Measurements from ENCODE around the gene MIOX. TPM values are rescaled to one million over a fixed set of nuclear protein-coding genes. Genes with fewer than 3 reads are reported as not detected.

Gene MIOX
- total RNA-seq, 4 donors from 2014 or later = not detected

DNA sequence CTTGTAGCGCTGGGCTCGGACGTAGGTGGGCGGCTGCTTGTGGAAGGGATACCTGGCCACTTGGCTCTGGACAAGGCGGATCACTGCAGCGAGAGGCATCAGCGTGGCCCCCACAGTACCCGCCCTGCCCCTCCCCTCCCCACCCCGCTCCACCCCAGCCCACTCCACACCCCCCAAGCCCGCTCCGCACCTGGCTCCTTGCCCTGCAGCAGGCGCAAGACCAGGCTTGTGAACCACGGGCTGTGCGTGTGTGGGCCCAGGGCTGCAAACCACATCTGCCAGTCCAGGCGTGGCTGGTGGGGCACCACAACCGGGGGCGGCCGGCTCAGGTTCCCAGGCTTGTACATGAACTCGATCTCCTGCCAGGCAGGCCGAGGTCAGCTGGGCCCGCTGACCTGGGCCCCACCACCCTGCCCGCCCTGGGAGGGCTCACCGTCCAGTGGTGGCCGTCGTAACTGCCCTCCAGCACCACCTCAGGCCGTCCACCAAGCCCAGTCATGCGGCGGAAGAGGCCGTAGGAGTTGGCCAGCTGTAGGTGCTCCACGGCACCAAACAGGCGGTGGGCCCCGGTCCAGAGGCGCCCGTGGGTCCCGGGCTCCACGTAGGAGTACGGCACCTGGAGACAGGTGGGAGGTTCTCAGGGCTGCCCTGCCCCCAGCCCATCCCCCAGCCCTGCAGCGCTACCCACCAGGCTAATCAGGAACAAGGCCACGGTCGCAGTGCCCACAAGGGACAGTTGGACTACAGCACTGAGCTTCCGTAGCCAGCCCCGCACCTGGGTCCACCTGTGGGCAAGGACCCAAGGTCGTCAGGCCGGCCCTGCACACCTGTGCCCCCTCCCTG lies 17.9 kb downstream of the MIOX start:
- no peak for DNase-seq
- H3K36me3 ChIP-seq = peaks cover 7 to 42% (median 15%) of the 10 kb centered on the region in 3 donors
- 86% methylated on average over 6 of the region's 44 CpGs; no CpG with 5 or more reads in 1 of the 2 donors for WGBS, 2 donors
- no peaks in the 10 kb centered on the region for H3K27me3 ChIP-seq
- intact Hi-C loops (cut with DNase I) = no loop called here
- H3K27ac ChIP-seq = peak overlapping the region; percentile 14 to 57 (median 52)
- H3K4me1 ChIP-seq = peaks cover 27 to 47% (median 37%) of the 10 kb centered on the region in 3 donors
- H3K4me3 ChIP-seq = peak overlapping the region in 1 of 4 donors; percentile 23
- H3K9me3 ChIP-seq = no peaks in the 10 kb centered on the region
- TF ChIP-seq, protein P1, sequence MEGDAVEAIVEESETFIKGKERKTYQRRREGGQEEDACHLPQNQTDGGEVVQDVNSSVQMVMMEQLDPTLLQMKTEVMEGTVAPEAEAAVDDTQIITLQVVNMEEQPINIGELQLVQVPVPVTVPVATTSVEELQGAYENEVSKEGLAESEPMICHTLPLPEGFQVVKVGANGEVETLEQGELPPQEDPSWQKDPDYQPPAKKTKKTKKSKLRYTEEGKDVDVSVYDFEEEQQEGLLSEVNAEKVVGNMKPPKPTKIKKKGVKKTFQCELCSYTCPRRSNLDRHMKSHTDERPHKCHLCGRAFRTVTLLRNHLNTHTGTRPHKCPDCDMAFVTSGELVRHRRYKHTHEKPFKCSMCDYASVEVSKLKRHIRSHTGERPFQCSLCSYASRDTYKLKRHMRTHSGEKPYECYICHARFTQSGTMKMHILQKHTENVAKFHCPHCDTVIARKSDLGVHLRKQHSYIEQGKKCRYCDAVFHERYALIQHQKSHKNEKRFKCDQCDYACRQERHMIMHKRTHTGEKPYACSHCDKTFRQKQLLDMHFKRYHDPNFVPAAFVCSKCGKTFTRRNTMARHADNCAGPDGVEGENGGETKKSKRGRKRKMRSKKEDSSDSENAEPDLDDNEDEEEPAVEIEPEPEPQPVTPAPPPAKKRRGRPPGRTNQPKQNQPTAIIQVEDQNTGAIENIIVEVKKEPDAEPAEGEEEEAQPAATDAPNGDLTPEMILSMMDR (IDR thresholded peaks at IDR 0.05) = no peak
- TF ChIP-seq POLR2A (IDR thresholded peaks at IDR 0.05) = no peak

DNA sequence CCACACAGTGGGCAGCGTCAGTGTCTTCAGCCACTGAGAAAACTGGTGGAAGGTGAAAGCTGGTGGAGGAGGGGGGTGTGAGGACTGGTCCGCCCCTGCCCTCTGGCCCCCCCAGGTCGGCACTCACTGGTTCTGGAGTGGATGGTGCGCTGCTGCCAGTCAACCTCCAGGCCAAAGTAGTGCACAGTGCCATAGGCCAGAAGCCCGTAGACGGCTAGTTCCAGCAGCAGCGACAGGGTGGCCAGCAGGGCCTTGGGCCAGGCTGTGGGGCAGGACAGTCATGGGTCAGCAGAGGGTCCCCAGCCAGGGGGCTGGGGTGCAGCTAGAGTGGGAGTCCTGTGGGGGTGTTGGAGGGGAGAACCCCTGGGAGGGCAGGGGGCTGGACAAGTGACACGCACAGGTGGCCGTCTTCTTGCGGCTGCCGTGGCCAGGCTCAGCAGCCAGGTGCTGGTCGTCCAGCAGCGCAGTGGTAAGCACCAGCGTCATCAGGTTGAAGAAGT lies 18.7 kb downstream of the MIOX start:
- peak overlapping the region in 1 of 4 donors; percentile 57 for H3K27ac ChIP-seq
- H3K36me3 ChIP-seq = peaks cover 7 to 43% (median 15%) of the 10 kb centered on the region in 3 donors
- H3K4me3 ChIP-seq = no peak overlapping the region
- intact Hi-C loops (cut with DNase I) = no loop called here
- no peak for DNase-seq
- no peaks in the 10 kb centered on the region for H3K27me3 ChIP-seq
- H3K9me3 ChIP-seq = no peaks in the 10 kb centered on the region
- 85% methylated on average over 11 of the region's 14 CpGs; no CpG with 5 or more reads in 1 of the 2 donors for WGBS, 2 donors
- H3K4me1 ChIP-seq = peaks cover 27 to 54% (median 38%) of the 10 kb centered on the region in 3 donors
- no peak for TF ChIP-seq POLR2A (IDR thresholded peaks at IDR 0.05)
- TF ChIP-seq, protein P1 (IDR thresholded peaks at IDR 0.05) = no peak

DNA sequence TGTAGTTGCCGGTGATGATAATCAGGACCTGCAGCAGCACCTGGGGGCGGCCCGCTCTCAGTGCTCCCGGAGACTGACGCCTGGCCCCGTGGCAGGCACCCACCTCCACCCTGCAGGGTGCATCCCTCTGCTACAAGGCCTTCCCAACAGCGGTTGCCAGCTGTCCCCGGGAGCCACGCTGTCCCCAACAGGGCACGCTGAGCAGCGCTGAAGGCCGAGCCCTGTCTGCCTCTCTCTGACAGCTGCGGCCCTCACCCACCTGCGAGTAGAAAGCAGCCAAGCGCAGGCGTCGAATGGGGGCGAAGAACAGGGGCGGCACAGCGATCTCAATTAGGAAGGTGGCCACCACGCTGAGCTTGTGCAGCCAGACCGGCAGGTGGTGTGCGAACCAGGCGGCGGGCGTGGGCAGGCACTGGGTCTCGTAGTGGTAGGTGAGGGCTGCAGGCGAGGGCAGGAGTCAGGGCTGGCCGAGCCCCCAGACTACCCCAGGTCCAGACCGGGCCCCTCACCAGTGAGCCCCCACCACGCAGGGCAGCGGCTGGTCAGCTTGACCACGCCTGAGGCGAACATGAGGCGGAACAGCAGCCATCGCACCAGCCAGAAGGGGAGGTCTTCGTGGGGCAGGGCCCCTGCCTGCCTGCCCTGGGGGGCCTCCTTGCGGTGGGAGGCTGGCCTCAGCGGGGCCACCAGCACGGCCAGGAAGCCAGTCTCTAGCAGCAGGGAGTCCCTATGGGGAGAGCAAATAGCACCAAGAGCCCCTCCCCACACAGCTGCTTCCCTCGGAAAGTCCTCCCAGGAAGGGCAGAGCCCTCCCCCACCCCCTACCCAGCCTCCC lies 19.3 kb downstream of the MIOX start:
- Histone ChIP-seq H3K36me3 (peaks cover 7 to 50% (median 15%) of the 10 kb centered on the region in 3 donors), H3K27me3 (no peaks in the 10 kb centered on the region), H3K9me3 (no peaks in the 10 kb centered on the region), H3K4me3 (peak overlapping the region in 3 of 4 donors; percentile 86 to 96 (median 93)), H3K4me1 (peaks cover 27 to 57% (median 38%) of the 10 kb centered on the region in 3 donors), H3K27ac (peak overlapping the region in 2 of 4 donors; percentile 93 to 98)
- DNase-seq = no peak
- WGBS, 2 donors = 88 to 95% methylated on average over 4 to 12 of the region's 41 CpGs
- TF ChIP-seq POLR2A (IDR thresholded peaks at IDR 0.05) = no peak
- TF ChIP-seq, protein P1 (IDR thresholded peaks at IDR 0.05) = no peak
- intact Hi-C loops (cut with DNase I) = no loop called here

DNA sequence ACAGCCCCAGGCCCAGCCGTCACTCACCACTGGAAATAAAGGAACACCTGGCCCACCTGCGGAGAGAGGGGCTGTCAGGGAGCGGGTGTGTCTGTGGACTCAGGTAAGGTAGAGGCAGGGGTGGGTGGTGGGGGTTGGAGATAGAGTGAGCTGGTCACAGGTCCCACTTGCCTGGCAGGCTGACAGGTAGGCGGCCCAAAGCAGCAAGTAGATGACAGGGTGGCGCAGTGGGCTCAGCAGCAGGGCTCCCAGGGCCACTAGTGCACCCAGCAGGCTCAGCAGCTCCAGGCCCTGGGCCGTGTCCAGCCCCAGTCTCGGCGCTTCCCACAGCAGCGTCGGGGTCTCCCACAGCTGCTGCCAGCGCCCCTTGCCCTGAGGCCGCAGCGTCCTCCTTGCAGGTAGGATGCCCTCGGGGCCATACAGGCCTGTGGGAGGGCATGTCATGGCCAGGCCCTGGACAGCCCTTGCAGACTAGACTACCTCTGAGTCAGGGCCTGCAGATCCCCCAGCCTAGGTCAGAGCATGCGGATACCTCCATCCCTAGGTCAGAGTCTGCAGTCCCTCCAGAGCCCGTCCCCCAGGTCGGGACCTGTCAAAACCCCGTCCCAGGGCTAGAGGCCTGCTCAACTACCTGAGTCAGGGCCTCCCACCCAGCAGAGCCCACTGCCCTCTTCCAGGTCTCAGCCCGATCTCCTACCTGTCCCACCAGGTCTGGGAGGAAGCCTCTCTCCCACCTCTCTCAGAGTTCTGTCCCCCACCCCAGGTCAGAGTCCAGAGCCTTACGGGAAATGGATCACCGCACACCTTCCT lies 20.2 kb downstream of the MIOX start:
- Histone ChIP-seq H3K27ac (peak overlapping the region; percentile 84 to 99 (median 96)), H3K4me1 (peaks cover 27 to 58% (median 38%) of the 10 kb centered on the region in 3 donors), H3K36me3 (peaks cover 7 to 55% (median 15%) of the 10 kb centered on the region in 3 donors), H3K4me3 (peak overlapping the region; percentile 64 to 96 (median 90)), H3K27me3 (no peaks in the 10 kb centered on the region), H3K9me3 (no peaks in the 10 kb centered on the region)
- TF ChIP-seq, protein P1 (IDR thresholded peaks at IDR 0.05) = no peak
- TF ChIP-seq POLR2A (IDR thresholded peaks at IDR 0.05) = no peak
- WGBS, 2 donors = 0 to 15% methylated on average over 2 to 15 of the region's 21 CpGs
- intact Hi-C loops (cut with DNase I) = no loop called here
- no peak for DNase-seq
